DOHH2 (cell line): ENCODE measurements around the gene GBF1.

Experiments
- H3F3A ChIP-seq: fragments of 200-600 bp; sonication (generic), shearing (Covaris generic); 2 replicates; pipeline ENCODE4 v1.6.0; 2016; ENCODE audit warnings: antibody characterized with exemption, mild to moderate bottlenecking; ENCODE audit not compliant: control insufficient read depth, insufficient read depth
- H3K27ac ChIP-seq: fragments of 200-600 bp; sonication (generic); 2 replicates; pipeline ENCODE4 v1.5.1; 2014; ENCODE audit warnings: low read depth, mild to moderate bottlenecking, low read length, moderate library complexity
- H3K27me3 ChIP-seq: fragments of 200-600 bp; sonication (generic); 2 replicates; pipeline ENCODE4 v1.6.1; 2014; ENCODE audit warnings: mild to moderate bottlenecking, low read length, mixed read lengths; ENCODE audit not compliant: control insufficient read depth
- H3K36me3 ChIP-seq: fragments of 200-600 bp; sonication (generic); 2 replicates; pipeline ENCODE4 v1.6.1; 2014; ENCODE audit warnings: mild to moderate bottlenecking, low read length, moderate library complexity, mixed read lengths; ENCODE audit not compliant: control insufficient read depth
- H3K4me1 ChIP-seq: fragments of 200-600 bp; sonication (generic); 2 replicates; pipeline ENCODE4 v1.6.1; 2014; ENCODE audit warnings: mild to moderate bottlenecking, low read length, mixed read lengths; ENCODE audit not compliant: control insufficient read depth
- H3K4me2 ChIP-seq: fragments of 200-600 bp; sonication (generic); 2 replicates; pipeline ENCODE4 v1.6.0; 2014; ENCODE audit warnings: mild to moderate bottlenecking, low read length, moderate library complexity
- H3K4me3 ChIP-seq: fragments of 200-600 bp; sonication (generic); 2 replicates; pipeline ENCODE4 v1.5.1; 2014; ENCODE audit warnings: mild to moderate bottlenecking, low read length, mixed read lengths
- H3K79me2 ChIP-seq: fragments of 200-600 bp; sonication (generic); 2 replicates; pipeline ENCODE4 v1.6.1; 2014; ENCODE audit warnings: mild to moderate bottlenecking, low read length, mixed read lengths; ENCODE audit not compliant: control insufficient read depth
- H3K9me2 ChIP-seq: fragments of 200-600 bp; sonication (generic); replicated peaks from 2 replicates; pipeline ENCODE4 v1.6.1; 2014; ENCODE audit warnings: mild to moderate bottlenecking, low read length, mixed read lengths; ENCODE audit not compliant: control insufficient read depth
- H3K9me3 ChIP-seq: fragments of 200-600 bp; sonication (generic); 2 replicates; pipeline ENCODE4 v1.6.1; 2014; ENCODE audit warnings: antibody characterized with exemption, low read length, mixed read lengths; ENCODE audit not compliant: control insufficient read depth, insufficient read depth
- H4K20me1 ChIP-seq: fragments of 200-600 bp; sonication (generic); 2 replicates; pipeline ENCODE4 v1.6.0; 2014; ENCODE audit warnings: low read depth, mild to moderate bottlenecking, antibody characterized with exemption, low read length, moderate library complexity; ENCODE audit not compliant: control insufficient read depth, insufficient read depth
- CTCF ChIP-seq: fragments of 200-600 bp; sonication (generic); IDR thresholded peaks from one replicate; pipeline ENCODE4 v1.5.1; 2014; ENCODE audit warnings: antibody characterized with exemption, mild to moderate bottlenecking, low read depth, low read length; ENCODE audit not compliant: poor library complexity, severe bottlenecking
- EZH2phosphoT487 ChIP-seq: fragments of 200-600 bp; sonication (generic); IDR thresholded peaks from 2 replicates; pipeline ENCODE4 v1.6.1; 2017; ENCODE audit warnings: borderline replicate concordance, mild to moderate bottlenecking, antibody characterized with exemption, low read length, moderate library complexity, mixed read lengths

The GBF1 gene

GRCh38 chr10:102269017-102269416 lies 23.7 kb downstream of the GBF1 start:
- Histone ChIP-seq H3K27ac (no peak overlapping the region), H3K27me3 (no peaks in the 10 kb centered on the region), H3K9me2 (no peaks in the 10 kb centered on the region), H3K4me1 (peaks cover 6% of the 10 kb centered on the region), H3K4me3 (no peak overlapping the region), H3F3A (no peaks in the 10 kb centered on the region), H3K79me2 (peaks cover 34% of the 10 kb centered on the region), H3K9me3 (no peaks in the 10 kb centered on the region), H3K36me3 (peaks cover 11% of the 10 kb centered on the region), H3K4me2 (no peak overlapping the region), H4K20me1 (peaks cover 7% of the 10 kb centered on the region; the same call in 1 of the 2 replicates)
- no peak for TF ChIP-seq CTCF
- TF ChIP-seq EZH2phosphoT487 = no peak

GRCh38 chr10:102274062-102274461 lies 28.7 kb downstream of the GBF1 start:
- Histone ChIP-seq H4K20me1 (peaks cover 6% of the 10 kb centered on the region; the same call in 1 of the 2 replicates), H3K9me3 (no peaks in the 10 kb centered on the region), H3K9me2 (no peaks in the 10 kb centered on the region), H3K27ac (no peak overlapping the region), H3F3A (no peaks in the 10 kb centered on the region), H3K79me2 (peaks cover 39% of the 10 kb centered on the region), H3K4me1 (peaks cover 6% of the 10 kb centered on the region), H3K36me3 (no peaks in the 10 kb centered on the region), H3K27me3 (no peaks in the 10 kb centered on the region), H3K4me3 (no peak overlapping the region), H3K4me2 (no peak overlapping the region)
- TF ChIP-seq CTCF = no peak
- TF ChIP-seq EZH2phosphoT487 = no peak

- H3K9me2 ChIP-seq = no peaks in the 10 kb centered on the region
- no peak overlapping the region for H3K4me3 ChIP-seq
- peaks cover 6% of the 10 kb centered on the region; the same call in 1 of the 2 replicates for H4K20me1 ChIP-seq
- no peaks in the 10 kb centered on the region for H3F3A ChIP-seq
- H3K27me3 ChIP-seq = no peaks in the 10 kb centered on the region
- no peak overlapping the region for H3K4me2 ChIP-seq
- no peak overlapping the region for H3K27ac ChIP-seq
- H3K9me3 ChIP-seq = no peaks in the 10 kb centered on the region
- no peaks in the 10 kb centered on the region for H3K36me3 ChIP-seq
- H3K79me2 ChIP-seq = peaks cover 36% of the 10 kb centered on the region
- no peak for TF ChIP-seq EZH2phosphoT487
- TF ChIP-seq CTCF = no peak
- peaks cover 15% of the 10 kb centered on the region for H3K4me1 ChIP-seq
These were observed 30.0 kb downstream of the GBF1 start for GRCh38 chr10:102275343-102275742.
